Stimulated activated naive CD8-positive, alpha-beta T cell treated with anti-CD3 and anti-CD28 coated beads, Interleukin-15, Interleukin-2, amounts not matched to agents 100 ng/mL and 50 ng/mL, for 24 hours (primary cell): ENCODE results near the gene RNF145.
"Not testable (repeated sequence)": the region's sequence is repeated elsewhere in the genome, so short reads cannot be mapped to it uniquely, and the experiment has no call there.

Source experiments
- H3K27ac Mint-ChIP-seq: one replicate; pipeline ENCODE4 v1.8.0; 2021; ENCODE audit warnings: mild to moderate bottlenecking, mixed read lengths
- H3K27me3 Mint-ChIP-seq: one replicate; pipeline ENCODE4 v1.8.0; 2021; ENCODE audit warnings: mixed read lengths
- H3K36me3 Mint-ChIP-seq: one replicate; pipeline ENCODE4 v1.8.0; 2021; ENCODE audit warnings: low read depth, mixed read lengths
- H3K4me1 Mint-ChIP-seq: one replicate; pipeline ENCODE4 v1.8.0; 2021; ENCODE audit warnings: low read depth, mixed read lengths
- H3K4me3 Mint-ChIP-seq: one replicate; pipeline ENCODE4 v1.8.0; 2021; ENCODE audit warnings: mild to moderate bottlenecking, mixed read lengths
- H3K9me3 Mint-ChIP-seq: one replicate; pipeline ENCODE4 v1.8.0; 2021; ENCODE audit warnings: mixed read lengths

Gene RNF145

GRCh38 chr5:159209438-159210209 lies at the start of gene RNF145:
Gene RNF145, minus strand, starts transcription at chr5:159209553. Its CDS starts 5,936 bp downstream, at chr5:159203617.
- Mint-ChIP-seq H3K4me1 (peaks cover 61% of the 10 kb centered on the region), H3K9me3 (no peaks in the 10 kb centered on the region), H3K27me3 (no peaks in the 10 kb centered on the region)

GRCh38 chr5:159258361-159258760 lies 49.0 kb upstream of the RNF145 start:
- Mint-ChIP-seq H3K27me3 (no peaks in the 10 kb centered on the region), H3K4me1 (peaks cover 11% of the 10 kb centered on the region), H3K9me3 (peaks cover 7% of the 10 kb centered on the region), H3K36me3 (no peaks in the 10 kb centered on the region), H3K4me3 (no peak overlapping the region), H3K27ac (no peak overlapping the region)

More at GRCh38 chr5:159209438-159210209, at the start of gene RNF145:
- H3K36me3 Mint-ChIP-seq: peaks cover 38% of the 10 kb centered on the region
- H3K4me3 Mint-ChIP-seq: peak within 1 kb of the TSS; percentile 98
- H3K27ac Mint-ChIP-seq: peak within 1 kb of the TSS; percentile 99

- H3K4me3 Mint-ChIP-seq: no peak overlapping the region
These were observed 48.4 kb upstream of the RNF145 start for GRCh38 chr5:159257629-159258283.

GRCh38 chr5:159257007-159257406 lies 47.7 kb upstream of the RNF145 start:
- no peaks in the 10 kb centered on the region for H3K27me3 Mint-ChIP-seq

More at GRCh38 chr5:159257629-159258283, 48.4 kb upstream of the RNF145 start:
- H3K27me3 Mint-ChIP-seq: no peaks in the 10 kb centered on the region
- no peak overlapping the region for H3K27ac Mint-ChIP-seq
- no peaks in the 10 kb centered on the region for H3K36me3 Mint-ChIP-seq
- peaks cover 7% of the 10 kb centered on the region for H3K9me3 Mint-ChIP-seq
- peaks cover 10% of the 10 kb centered on the region for H3K4me1 Mint-ChIP-seq

GRCh38 chr5:159252195-159252594 lies 42.8 kb upstream of the RNF145 start:
- Mint-ChIP-seq H3K9me3 (no peaks in the 10 kb centered on the region), H3K36me3 (no peaks in the 10 kb centered on the region), H3K4me1 (no peaks in the 10 kb centered on the region), H3K27me3 (peaks cover 16% of the 10 kb centered on the region), H3K27ac (no peak overlapping the region), H3K4me3 (no peak overlapping the region)

More at GRCh38 chr5:159257007-159257406, 47.7 kb upstream of the RNF145 start:
- H3K9me3 Mint-ChIP-seq: peaks cover 7% of the 10 kb centered on the region
- H3K4me1 Mint-ChIP-seq: peaks cover 3% of the 10 kb centered on the region
- no peak overlapping the region for H3K4me3 Mint-ChIP-seq
- H3K27ac Mint-ChIP-seq: no peak overlapping the region
- no peaks in the 10 kb centered on the region for H3K36me3 Mint-ChIP-seq

GRCh38 chr5:159249158-159249557 lies 39.8 kb upstream of the RNF145 start:
- no peak overlapping the region for H3K27ac Mint-ChIP-seq
- H3K27me3 Mint-ChIP-seq: peaks cover 22% of the 10 kb centered on the region
- no peaks in the 10 kb centered on the region for H3K4me1 Mint-ChIP-seq
- H3K4me3 Mint-ChIP-seq: no peak overlapping the region
- no peaks in the 10 kb centered on the region for H3K36me3 Mint-ChIP-seq
- H3K9me3 Mint-ChIP-seq: no peaks in the 10 kb centered on the region

GRCh38 chr5:159244890-159245289 lies 35.5 kb upstream of the RNF145 start:
- no peak overlapping the region for H3K27ac Mint-ChIP-seq
- no peaks in the 10 kb centered on the region for H3K9me3 Mint-ChIP-seq
- peaks cover 20% of the 10 kb centered on the region for H3K27me3 Mint-ChIP-seq
- H3K36me3 Mint-ChIP-seq: no peaks in the 10 kb centered on the region
- no peak overlapping the region for H3K4me3 Mint-ChIP-seq
- peaks cover 35% of the 10 kb centered on the region for H3K4me1 Mint-ChIP-seq

- H3K4me1 Mint-ChIP-seq: peaks cover 42% of the 10 kb centered on the region
- no peak overlapping the region for H3K27ac Mint-ChIP-seq
- H3K27me3 Mint-ChIP-seq: peaks cover 17% of the 10 kb centered on the region
- H3K9me3 Mint-ChIP-seq: no peaks in the 10 kb centered on the region
- no peaks in the 10 kb centered on the region for H3K36me3 Mint-ChIP-seq
- H3K4me3 Mint-ChIP-seq: no peak overlapping the region
These were observed 34.8 kb upstream of the RNF145 start for GRCh38 chr5:159244163-159244562.

GRCh38 chr5:159243385-159243784 lies 34.0 kb upstream of the RNF145 start:
- H3K4me1 Mint-ChIP-seq: peaks cover 44% of the 10 kb centered on the region
- no peak overlapping the region for H3K27ac Mint-ChIP-seq
- no peaks in the 10 kb centered on the region for H3K9me3 Mint-ChIP-seq
- no peaks in the 10 kb centered on the region for H3K36me3 Mint-ChIP-seq
- H3K4me3 Mint-ChIP-seq: no peak overlapping the region
- peaks cover 10% of the 10 kb centered on the region for H3K27me3 Mint-ChIP-seq

- Mint-ChIP-seq H3K27ac (no peak overlapping the region), H3K4me3 (peak overlapping the region; percentile 23), H3K4me1 (peaks cover 44% of the 10 kb centered on the region), H3K9me3 (no peaks in the 10 kb centered on the region), H3K27me3 (peaks cover 6% of the 10 kb centered on the region), H3K36me3 (no peaks in the 10 kb centered on the region)
These were observed 33.3 kb upstream of the RNF145 start for GRCh38 chr5:159242656-159243055.

GRCh38 chr5:159241946-159242552 lies 32.7 kb upstream of the RNF145 start:
- H3K27me3 Mint-ChIP-seq: peaks cover 6% of the 10 kb centered on the region
- H3K4me3 Mint-ChIP-seq: peak overlapping the region; percentile 23
- H3K4me1 Mint-ChIP-seq: peaks cover 44% of the 10 kb centered on the region
- no peaks in the 10 kb centered on the region for H3K9me3 Mint-ChIP-seq
- H3K27ac Mint-ChIP-seq: peak overlapping the region; percentile 49
- no peaks in the 10 kb centered on the region for H3K36me3 Mint-ChIP-seq

GRCh38 chr5:159240301-159240870 lies 31.0 kb upstream of the RNF145 start:
- H3K4me3 Mint-ChIP-seq: peak overlapping the region; percentile 60
- no peaks in the 10 kb centered on the region for H3K9me3 Mint-ChIP-seq
- H3K36me3 Mint-ChIP-seq: no peaks in the 10 kb centered on the region
- H3K4me1 Mint-ChIP-seq: peaks cover 44% of the 10 kb centered on the region
- H3K27me3 Mint-ChIP-seq: no peaks in the 10 kb centered on the region
- H3K27ac Mint-ChIP-seq: peak overlapping the region; percentile 91

- not testable (repeated sequence) for H3K27ac Mint-ChIP-seq, H3K27me3 Mint-ChIP-seq, H3K36me3 Mint-ChIP-seq, H3K9me3 Mint-ChIP-seq, H3K4me3 Mint-ChIP-seq
- peaks cover 20% of the 10 kb centered on the region for H3K4me1 Mint-ChIP-seq
These were observed 26.6 kb upstream of the RNF145 start for GRCh38 chr5:159235871-159236520.

- peaks cover 6% of the 10 kb centered on the region for H3K27me3 Mint-ChIP-seq
- H3K36me3 Mint-ChIP-seq: no peaks in the 10 kb centered on the region
- H3K27ac Mint-ChIP-seq: no peak overlapping the region
- no peak overlapping the region for H3K4me3 Mint-ChIP-seq
- no peaks in the 10 kb centered on the region for H3K4me1 Mint-ChIP-seq
- no peaks in the 10 kb centered on the region for H3K9me3 Mint-ChIP-seq
These were observed 21.8 kb upstream of the RNF145 start for GRCh38 chr5:159231167-159231566.
